Loucy (cell line): Measurements from ENCODE around the gene DAGLA.

Source experiments
- H2AFZ ChIP-seq: fragments of 200-600 bp; sonication (generic); 2 replicates; pipeline ENCODE4 v1.6.0; 2016; ENCODE audit warnings: antibody characterized with exemption, mild to moderate bottlenecking, low read length, moderate library complexity
- H3F3A ChIP-seq: fragments of 200-600 bp; 2 replicates; pipeline ENCODE4 v1.6.0; 2016; ENCODE audit warnings: antibody characterized with exemption, low read depth, mild to moderate bottlenecking
- H3K27me3 ChIP-seq: fragments of 200-600 bp; sonication (generic); 2 replicates; pipeline ENCODE4 v1.6.1; 2014; ENCODE audit warnings: low read length, mild to moderate bottlenecking; ENCODE audit not compliant: insufficient read depth, poor library complexity, severe bottlenecking
- H3K36me3 ChIP-seq: fragments of 200-600 bp; sonication (generic); 2 replicates; pipeline ENCODE4 v1.6.1; 2016; ENCODE audit warnings: low read length; ENCODE audit not compliant: insufficient read depth
- H3K4me1 ChIP-seq: fragments of 200-600 bp; sonication (generic); 2 replicates; pipeline ENCODE4 v1.5.1; 2014; ENCODE audit warnings: low read length, mild to moderate bottlenecking; ENCODE audit not compliant: insufficient read depth, poor library complexity, severe bottlenecking
- H3K4me2 ChIP-seq: fragments of 200-600 bp; sonication (generic); 2 replicates; pipeline ENCODE4 v1.6.0; 2014; ENCODE audit warnings: antibody characterized with exemption, low read length, low read depth, mild to moderate bottlenecking; ENCODE audit not compliant: poor library complexity, severe bottlenecking
- H3K4me3 ChIP-seq: fragments of 200-600 bp; sonication (generic); 2 replicates; pipeline ENCODE4 v1.5.1; 2014; ENCODE audit warnings: low read length, mild to moderate bottlenecking, mixed read lengths; ENCODE audit not compliant: poor library complexity, severe bottlenecking
- H3K79me2 ChIP-seq: fragments of 200-600 bp; sonication (generic); 2 replicates; pipeline ENCODE4 v1.6.1; 2014; ENCODE audit warnings: low read length; ENCODE audit not compliant: insufficient read depth
- H3K9ac ChIP-seq: fragments of 200-600 bp; sonication (generic); 2 replicates; pipeline ENCODE4 v1.6.0; 2014; ENCODE audit warnings: mild to moderate bottlenecking, low read depth, low read length, moderate library complexity; ENCODE audit not compliant: poor library complexity, severe bottlenecking
- H3K9me2 ChIP-seq: fragments of 200-600 bp; sonication (generic); replicated peaks from 2 replicates; pipeline ENCODE4 v1.6.1; 2016; ENCODE audit warnings: low read depth, low read length, mixed read lengths
- H3K9me3 ChIP-seq: fragments of 200-600 bp; sonication (generic); 2 replicates; pipeline ENCODE4 v1.6.1; 2014; ENCODE audit warnings: mild to moderate bottlenecking, antibody characterized with exemption, low read length, low read depth; ENCODE audit not compliant: insufficient read depth
- H4K20me1 ChIP-seq: fragments of 200-600 bp; sonication (generic); 2 replicates; pipeline ENCODE4 v1.6.0; 2014; ENCODE audit warnings: antibody characterized with exemption, low read length, mild to moderate bottlenecking; ENCODE audit not compliant: insufficient read depth, poor library complexity, severe bottlenecking
- CTCF ChIP-seq: fragments of 200-600 bp; sonication (generic); conservative IDR thresholded peaks from 2 replicates; pipeline ENCODE4 v1.5.1; 2014; ENCODE audit warnings: mild to moderate bottlenecking, antibody characterized with exemption, low read length
- EZH2phosphoT487 ChIP-seq: fragments of 200-600 bp; IDR thresholded peaks from 2 replicates; pipeline ENCODE4 v1.6.1; 2018; ENCODE audit warnings: antibody characterized with exemption, mild to moderate bottlenecking, moderate library complexity, borderline replicate concordance

DAGLA gene

GRCh38 chr11:61707574-61707973 lies 27.4 kb downstream of the DAGLA start:
- Histone ChIP-seq H3K9ac (no peak overlapping the region), H3K36me3 (no peaks in the 10 kb centered on the region), H3K4me1 (peaks cover 5% of the 10 kb centered on the region), H3K9me2 (no peaks in the 10 kb centered on the region), H3K79me2 (no peaks in the 10 kb centered on the region), H2AFZ (no peak overlapping the region), H3K27me3 (no peaks in the 10 kb centered on the region), H3K9me3 (no peaks in the 10 kb centered on the region), H3K4me2 (no peak overlapping the region), H3F3A (no peaks in the 10 kb centered on the region), H4K20me1 (no peaks in the 10 kb centered on the region), H3K4me3 (no peak overlapping the region)
- TF ChIP-seq CTCF (no peak), EZH2phosphoT487 (no peak)

GRCh38 chr11:61709110-61709509 lies 28.9 kb downstream of the DAGLA start:
- Histone ChIP-seq H2AFZ (no peak overlapping the region), H3K9me3 (no peaks in the 10 kb centered on the region), H3K36me3 (no peaks in the 10 kb centered on the region), H3F3A (no peaks in the 10 kb centered on the region), H3K9ac (no peak overlapping the region), H3K79me2 (no peaks in the 10 kb centered on the region), H3K27me3 (no peaks in the 10 kb centered on the region), H3K4me3 (no peak overlapping the region), H4K20me1 (no peaks in the 10 kb centered on the region), H3K4me2 (no peak overlapping the region), H3K9me2 (no peaks in the 10 kb centered on the region), H3K4me1 (no peaks in the 10 kb centered on the region)
- no peak for TF ChIP-seq CTCF
- no peak for TF ChIP-seq EZH2phosphoT487

- Histone ChIP-seq H3K79me2 (no peaks in the 10 kb centered on the region), H2AFZ (no peak overlapping the region), H3K9me3 (no peaks in the 10 kb centered on the region), H3K4me3 (no peak overlapping the region), H3K9ac (no peak overlapping the region), H3F3A (no peaks in the 10 kb centered on the region), H3K4me1 (no peaks in the 10 kb centered on the region), H3K27me3 (no peaks in the 10 kb centered on the region), H4K20me1 (no peaks in the 10 kb centered on the region), H3K4me2 (no peak overlapping the region), H3K36me3 (no peaks in the 10 kb centered on the region), H3K9me2 (no peaks in the 10 kb centered on the region)
- TF ChIP-seq CTCF, result no peak
- TF ChIP-seq EZH2phosphoT487, result no peak
Measured at GRCh38 chr11:61709572-61709971, 29.4 kb downstream of the DAGLA start.
